PFSK-1 (cell line): ENCODE data around the gene TMC5.

Source experiments
- FOXP2 ChIP-seq: optimal IDR thresholded peaks from 2 replicates; pipeline ENCODE3; 2011; ENCODE audit warnings: borderline replicate concordance, control low read depth, inconsistent platforms; ENCODE audit not compliant: insufficient read depth; ENCODE audit errors: extremely low read length, extremely low read depth
- POLR2AphosphoS5 ChIP-seq: IDR thresholded peaks from 2 replicates; pipeline ENCODE4 v1.6.1; 2012; ENCODE audit warnings: low read depth, mild to moderate bottlenecking, control low read depth, low read length, moderate library complexity
- SIN3A ChIP-seq: IDR thresholded peaks from 2 replicates; pipeline ENCODE4 v1.6.1; 2012; ENCODE audit warnings: mild to moderate bottlenecking, low read length, moderate library complexity, borderline replicate concordance; ENCODE audit not compliant: insufficient read depth
- TAF1 ChIP-seq: IDR thresholded peaks from 2 replicates; pipeline ENCODE4 v1.6.1; 2012; ENCODE audit warnings: low read length, control low read depth, borderline replicate concordance; ENCODE audit not compliant: insufficient read depth
- TF ChIP-seq, protein P1 (sequence below), 2 experiments: IDR thresholded peaks; 2 replicates each; pipeline versions ENCODE4 v1.6.1 to v1.8.0; 2011 to 2012; ENCODE audit warnings: low read depth in 2 of 2, low read length in 2 of 2, control low read depth in 1 of 2, inconsistent platforms in 1 of 2, mild to moderate bottlenecking in 1 of 2, moderate library complexity in 1 of 2; ENCODE audit not compliant: insufficient read depth in 1 of 2

TMC5 gene

DNA sequence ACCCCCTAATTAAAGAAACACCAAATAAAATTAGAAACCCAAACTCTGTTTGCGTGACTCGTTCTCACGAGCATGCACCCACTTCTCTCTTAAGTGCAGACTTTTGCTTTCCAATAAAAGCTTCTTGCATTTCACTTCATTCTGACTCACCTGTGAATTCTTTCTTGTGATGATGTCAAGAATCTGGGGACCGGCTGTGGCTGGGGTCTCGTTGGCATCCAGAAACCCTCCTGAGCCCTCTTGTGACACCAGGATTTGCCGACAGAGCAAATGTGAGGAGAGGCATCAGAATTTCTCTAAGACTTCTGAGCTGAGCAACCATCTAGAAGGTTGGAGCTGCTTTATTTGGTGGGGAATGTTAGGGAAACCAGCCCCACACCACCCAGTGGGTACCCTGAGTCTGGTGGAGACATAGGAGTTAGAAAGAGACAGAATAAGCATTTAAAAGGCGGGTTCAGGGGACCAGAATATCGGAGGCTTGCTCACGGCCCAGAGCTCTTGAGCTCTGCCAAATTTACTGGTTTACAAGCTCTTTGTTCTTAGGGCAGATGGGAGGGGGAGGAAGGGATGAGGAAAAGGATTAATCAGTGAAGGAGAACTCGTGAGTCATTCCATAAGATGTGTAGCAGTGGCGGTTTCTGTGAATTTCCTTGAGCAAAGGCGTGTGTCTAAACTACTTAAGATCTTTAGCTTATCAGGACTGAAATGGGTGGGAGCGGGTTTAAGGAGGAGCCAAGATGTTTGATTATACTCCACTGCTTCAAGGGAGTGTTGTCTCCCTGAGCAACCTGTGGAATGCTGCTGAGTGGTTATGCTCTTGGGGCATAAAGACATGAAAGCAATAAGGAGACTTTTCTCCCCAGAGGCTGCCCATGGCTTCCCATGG lies 24.2 kb upstream of the TMC5 start:
- no peak for TF ChIP-seq FOXP2
- TF ChIP-seq, protein P1, sequence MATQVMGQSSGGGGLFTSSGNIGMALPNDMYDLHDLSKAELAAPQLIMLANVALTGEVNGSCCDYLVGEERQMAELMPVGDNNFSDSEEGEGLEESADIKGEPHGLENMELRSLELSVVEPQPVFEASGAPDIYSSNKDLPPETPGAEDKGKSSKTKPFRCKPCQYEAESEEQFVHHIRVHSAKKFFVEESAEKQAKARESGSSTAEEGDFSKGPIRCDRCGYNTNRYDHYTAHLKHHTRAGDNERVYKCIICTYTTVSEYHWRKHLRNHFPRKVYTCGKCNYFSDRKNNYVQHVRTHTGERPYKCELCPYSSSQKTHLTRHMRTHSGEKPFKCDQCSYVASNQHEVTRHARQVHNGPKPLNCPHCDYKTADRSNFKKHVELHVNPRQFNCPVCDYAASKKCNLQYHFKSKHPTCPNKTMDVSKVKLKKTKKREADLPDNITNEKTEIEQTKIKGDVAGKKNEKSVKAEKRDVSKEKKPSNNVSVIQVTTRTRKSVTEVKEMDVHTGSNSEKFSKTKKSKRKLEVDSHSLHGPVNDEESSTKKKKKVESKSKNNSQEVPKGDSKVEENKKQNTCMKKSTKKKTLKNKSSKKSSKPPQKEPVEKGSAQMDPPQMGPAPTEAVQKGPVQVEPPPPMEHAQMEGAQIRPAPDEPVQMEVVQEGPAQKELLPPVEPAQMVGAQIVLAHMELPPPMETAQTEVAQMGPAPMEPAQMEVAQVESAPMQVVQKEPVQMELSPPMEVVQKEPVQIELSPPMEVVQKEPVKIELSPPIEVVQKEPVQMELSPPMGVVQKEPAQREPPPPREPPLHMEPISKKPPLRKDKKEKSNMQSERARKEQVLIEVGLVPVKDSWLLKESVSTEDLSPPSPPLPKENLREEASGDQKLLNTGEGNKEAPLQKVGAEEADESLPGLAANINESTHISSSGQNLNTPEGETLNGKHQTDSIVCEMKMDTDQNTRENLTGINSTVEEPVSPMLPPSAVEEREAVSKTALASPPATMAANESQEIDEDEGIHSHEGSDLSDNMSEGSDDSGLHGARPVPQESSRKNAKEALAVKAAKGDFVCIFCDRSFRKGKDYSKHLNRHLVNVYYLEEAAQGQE (IDR thresholded peaks at IDR 0.05; ENCODE audit: insufficient read depth in 1 of 2, low read depth in 2 of 2, low read length in 2 of 2) = no peak
- no peak for TF ChIP-seq POLR2AphosphoS5
- TF ChIP-seq TAF1 = no peak
- no peak for TF ChIP-seq SIN3A

DNA sequence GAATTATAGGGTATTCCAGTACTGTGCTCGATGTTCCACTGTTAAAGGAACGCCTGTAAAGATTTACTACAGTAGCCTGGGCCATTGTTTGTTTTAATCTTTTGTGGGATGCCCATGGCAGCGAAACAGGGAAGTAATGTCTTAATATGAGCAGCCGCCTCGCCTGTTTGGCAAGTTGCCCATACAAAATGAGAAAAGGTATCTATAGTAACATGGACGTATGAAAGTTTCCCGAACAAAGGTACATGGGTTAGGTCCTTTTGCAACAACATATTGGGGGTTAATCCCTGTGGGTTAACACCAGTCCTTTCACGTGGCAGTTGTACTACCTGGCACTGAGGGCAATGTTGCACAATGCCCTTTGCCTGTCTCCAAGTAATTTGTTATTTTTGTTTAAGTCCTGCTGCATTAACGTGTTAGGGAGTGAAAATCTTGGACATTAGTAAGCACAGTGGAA lies 21.1 kb upstream of the TMC5 start:
- TF ChIP-seq SIN3A (no peak), TAF1 (no peak)

DNA sequence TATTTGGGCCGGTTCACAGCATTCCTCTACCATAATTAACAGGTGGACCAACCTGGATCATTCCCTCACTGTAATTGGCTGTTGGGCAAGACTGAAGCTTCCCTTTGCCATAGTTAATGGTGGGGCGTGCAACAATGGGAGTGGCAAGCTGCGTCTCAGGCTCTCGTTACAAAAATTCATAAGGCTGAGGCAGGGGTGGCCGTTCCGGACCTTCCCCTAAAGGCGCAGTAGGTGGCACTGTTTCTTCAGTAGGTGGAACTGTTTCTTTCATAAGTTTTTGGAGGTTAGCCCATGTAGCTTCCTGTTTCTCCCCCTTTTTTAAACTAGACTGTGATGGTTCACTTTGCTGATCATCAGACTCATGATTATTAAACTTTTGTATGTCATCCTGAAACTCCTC lies 17.0 kb upstream of the TMC5 start:
- TF ChIP-seq POLR2AphosphoS5 (no peak), SIN3A (no peak), TAF1 (no peak), FOXP2 (no peak)
- TF ChIP-seq, protein P1 (IDR thresholded peaks at IDR 0.05; ENCODE audit: insufficient read depth in 1 of 2, low read depth in 2 of 2, low read length in 2 of 2) = no peak

DNA sequence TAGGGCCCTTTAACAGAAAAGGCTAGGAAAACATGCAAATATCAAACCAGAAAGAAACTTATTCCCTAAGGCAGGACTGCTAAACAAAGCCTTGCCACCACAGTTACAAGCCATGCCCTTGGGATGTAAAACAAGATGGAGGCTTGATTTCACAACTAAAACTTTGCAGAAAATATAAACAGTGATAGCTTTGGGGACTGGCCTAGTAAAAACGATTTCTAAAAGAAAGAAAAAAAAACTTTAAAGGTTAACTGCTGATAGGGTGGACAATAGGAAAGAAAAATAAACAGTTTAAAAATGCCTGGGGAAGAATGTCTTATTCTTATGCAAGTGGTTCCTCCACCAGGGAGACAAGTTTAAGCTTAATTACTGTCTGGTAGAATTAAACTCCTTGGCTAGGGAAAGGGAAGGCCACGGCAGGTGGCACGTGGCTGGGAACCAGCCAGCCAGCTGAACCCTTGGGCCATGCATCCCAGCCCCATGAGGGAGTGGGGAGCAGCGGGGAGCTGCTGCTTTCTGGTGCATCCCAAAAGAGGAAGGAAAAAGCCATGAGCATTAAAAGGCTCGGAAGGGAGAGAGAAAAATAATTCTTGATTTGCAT lies 10.7 kb upstream of the TMC5 start:
- TF ChIP-seq POLR2AphosphoS5 = no peak
- no peak for TF ChIP-seq SIN3A
- TF ChIP-seq, protein P1 (IDR thresholded peaks at IDR 0.05; ENCODE audit: insufficient read depth in 1 of 2, low read depth in 2 of 2, low read length in 2 of 2) = no peak
- no peak for TF ChIP-seq TAF1
- TF ChIP-seq FOXP2 = no peak

DNA sequence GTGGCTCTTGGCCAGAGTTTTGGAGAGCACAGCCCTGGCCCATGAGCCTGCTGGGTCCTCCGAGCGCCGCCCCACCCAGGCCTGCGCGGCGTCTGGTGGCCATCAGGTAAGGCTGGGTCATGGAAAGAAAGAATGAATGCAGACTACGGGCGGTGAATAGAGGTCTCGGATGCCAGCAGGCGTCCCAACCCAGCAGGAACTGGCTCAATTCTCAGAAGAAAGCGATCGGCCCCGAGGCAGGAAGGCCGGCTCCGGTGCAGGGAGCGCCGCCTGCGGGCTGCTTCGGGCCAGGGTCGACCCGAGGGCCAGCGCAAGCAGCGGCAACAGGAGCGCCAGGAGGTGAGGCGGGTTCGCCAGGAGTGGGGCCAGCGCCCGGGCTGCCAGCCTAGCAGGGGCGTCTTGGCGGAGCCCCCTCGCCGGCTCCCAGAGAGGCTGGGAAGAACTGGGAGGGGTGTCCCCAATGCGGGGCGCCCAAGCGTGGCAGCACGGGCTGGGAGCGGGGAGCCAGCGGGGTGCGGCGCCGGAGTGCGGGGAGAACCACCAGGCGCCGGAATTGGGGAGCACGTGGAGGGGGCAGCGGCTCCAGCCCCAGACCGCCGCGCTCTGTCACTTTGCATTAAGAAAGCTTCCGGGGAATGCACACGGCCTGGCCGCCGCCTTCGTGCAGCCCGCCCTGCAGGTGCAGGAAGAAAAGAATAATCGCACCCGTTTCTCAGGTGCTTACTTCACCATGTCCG lies 7.1 kb upstream of the TMC5 start:
- TF ChIP-seq FOXP2 = no peak
- TF ChIP-seq SIN3A = no peak
- no peak for TF ChIP-seq POLR2AphosphoS5
